ENCODE measurements around the gene SSTR3.

GRCh38 chr22:37240941-37241320 lies 28.7 kb upstream of the SSTR3 start:
- TF ChIP-seq CTCF (IDR thresholded peaks at IDR 0.05): no peak
- no peak for TF ChIP-seq POLR2A (IDR thresholded peaks at IDR 0.05)

Data from testis (tissue), 2 donors.